Measurements from ENCODE around the gene MAGI2. TPM values are rescaled to one million over a fixed set of nuclear protein-coding genes. Genes with fewer than 3 reads are reported as not detected.
A peak's percentile ranks its signal among the peaks of the same experiment; 100 is the strongest.

The MAGI2 gene
- total and polyA plus RNA-seq, 2 donors from 2014 or later = 4.4 to 9.0 TPM

DNA sequence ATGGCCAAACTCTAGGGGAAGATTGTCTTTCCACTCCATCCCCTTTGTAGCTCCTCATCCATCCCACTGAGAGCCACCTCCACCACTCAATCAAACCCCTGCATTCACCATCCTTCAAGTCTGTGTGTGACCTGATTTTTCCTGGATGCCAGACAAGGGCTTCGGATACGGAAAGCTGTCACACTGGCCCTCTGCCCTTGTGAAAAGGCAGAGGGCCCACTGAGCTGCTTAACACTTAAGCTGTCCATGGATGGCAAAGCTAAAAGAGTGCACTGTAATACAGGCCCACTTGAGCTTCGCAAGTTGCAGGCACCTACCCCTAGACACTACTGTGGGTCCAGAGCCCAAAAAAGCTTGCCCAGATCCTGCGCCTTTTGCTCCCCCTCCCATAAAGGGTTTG lies 237.2 kb downstream of the MAGI2 start:
- TF ChIP-seq, protein P1, sequence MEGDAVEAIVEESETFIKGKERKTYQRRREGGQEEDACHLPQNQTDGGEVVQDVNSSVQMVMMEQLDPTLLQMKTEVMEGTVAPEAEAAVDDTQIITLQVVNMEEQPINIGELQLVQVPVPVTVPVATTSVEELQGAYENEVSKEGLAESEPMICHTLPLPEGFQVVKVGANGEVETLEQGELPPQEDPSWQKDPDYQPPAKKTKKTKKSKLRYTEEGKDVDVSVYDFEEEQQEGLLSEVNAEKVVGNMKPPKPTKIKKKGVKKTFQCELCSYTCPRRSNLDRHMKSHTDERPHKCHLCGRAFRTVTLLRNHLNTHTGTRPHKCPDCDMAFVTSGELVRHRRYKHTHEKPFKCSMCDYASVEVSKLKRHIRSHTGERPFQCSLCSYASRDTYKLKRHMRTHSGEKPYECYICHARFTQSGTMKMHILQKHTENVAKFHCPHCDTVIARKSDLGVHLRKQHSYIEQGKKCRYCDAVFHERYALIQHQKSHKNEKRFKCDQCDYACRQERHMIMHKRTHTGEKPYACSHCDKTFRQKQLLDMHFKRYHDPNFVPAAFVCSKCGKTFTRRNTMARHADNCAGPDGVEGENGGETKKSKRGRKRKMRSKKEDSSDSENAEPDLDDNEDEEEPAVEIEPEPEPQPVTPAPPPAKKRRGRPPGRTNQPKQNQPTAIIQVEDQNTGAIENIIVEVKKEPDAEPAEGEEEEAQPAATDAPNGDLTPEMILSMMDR (IDR thresholded peaks at IDR 0.05; ENCODE audit: borderline replicate concordance, extremely low read depth, insufficient read depth) = no peak
- no peaks in the 10 kb centered on the region for H3K9me3 ChIP-seq (ENCODE audit: control insufficient read depth in 2 of 3, insufficient read depth in 1 of 3, low read length in 3 of 3)
- no peak for FAIRE-seq
- H3K27ac ChIP-seq (ENCODE audit: low read depth in 2 of 2, low read length in 2 of 2) = no peak overlapping the region
- no peaks in the 10 kb centered on the region for H3K27me3 ChIP-seq (ENCODE audit: control insufficient read depth, insufficient read depth, low read length)
- no peaks in the 10 kb centered on the region for H3K4me1 ChIP-seq (ENCODE audit: control insufficient read depth in 2 of 3, insufficient read depth in 2 of 3, low read depth in 1 of 3, low read length in 3 of 3)
- H3K9ac ChIP-seq (ENCODE audit: low read length in 3 of 3) = no peak overlapping the region
- no peaks in the 10 kb centered on the region for H3K36me3 ChIP-seq (ENCODE audit: control insufficient read depth in 2 of 3, insufficient read depth in 3 of 3, low read length in 3 of 3)
- no peak for DNase-seq
- H3K4me3 ChIP-seq (ENCODE audit: low read length in 3 of 3) = no peak overlapping the region
- intact Hi-C loops (cut with DNase I) = no loop called here

DNA sequence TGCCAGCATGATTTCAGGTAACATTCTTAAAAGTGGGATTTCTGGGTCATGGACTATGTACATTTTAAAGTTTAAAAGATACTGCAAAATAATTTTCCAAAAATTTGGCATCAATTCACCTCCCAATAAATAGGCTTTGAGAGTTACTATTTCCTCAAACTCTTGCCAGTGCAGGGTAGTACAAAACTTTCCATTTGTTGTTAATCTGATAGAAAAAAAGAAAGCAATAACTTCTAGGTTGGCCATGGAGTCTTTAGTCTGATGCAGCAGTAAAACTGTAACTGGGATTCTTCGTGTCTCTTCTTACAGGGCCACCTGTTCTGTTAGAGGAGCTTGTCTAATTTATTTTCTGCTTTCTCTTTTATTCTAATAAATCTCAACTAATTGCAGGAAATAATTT lies 241.1 kb downstream of the MAGI2 start:
- no peak overlapping the region for H3K9ac ChIP-seq (ENCODE audit: low read length in 3 of 3)
- TF ChIP-seq, protein P1 (IDR thresholded peaks at IDR 0.05; ENCODE audit: borderline replicate concordance, extremely low read depth, insufficient read depth) = no peak
- intact Hi-C loops (cut with DNase I) = no loop called here
- H3K27ac ChIP-seq (ENCODE audit: low read depth in 2 of 2, low read length in 2 of 2) = no peak overlapping the region
- no peaks in the 10 kb centered on the region for H3K27me3 ChIP-seq (ENCODE audit: control insufficient read depth, insufficient read depth, low read length)
- FAIRE-seq = no peak
- H3K4me1 ChIP-seq (ENCODE audit: control insufficient read depth in 2 of 3, insufficient read depth in 2 of 3, low read depth in 1 of 3, low read length in 3 of 3) = no peaks in the 10 kb centered on the region
- peaks cover 0 to 3% (median 0%) of the 10 kb centered on the region in 3 donors for H3K9me3 ChIP-seq (ENCODE audit: control insufficient read depth in 2 of 3, insufficient read depth in 1 of 3, low read length in 3 of 3)
- peak in 1 of 5 donors; percentile 5 for DNase-seq
- no peaks in the 10 kb centered on the region for H3K36me3 ChIP-seq (ENCODE audit: control insufficient read depth in 2 of 3, insufficient read depth in 3 of 3, low read length in 3 of 3)
- H3K4me3 ChIP-seq (ENCODE audit: low read length in 3 of 3) = no peak overlapping the region

DNA sequence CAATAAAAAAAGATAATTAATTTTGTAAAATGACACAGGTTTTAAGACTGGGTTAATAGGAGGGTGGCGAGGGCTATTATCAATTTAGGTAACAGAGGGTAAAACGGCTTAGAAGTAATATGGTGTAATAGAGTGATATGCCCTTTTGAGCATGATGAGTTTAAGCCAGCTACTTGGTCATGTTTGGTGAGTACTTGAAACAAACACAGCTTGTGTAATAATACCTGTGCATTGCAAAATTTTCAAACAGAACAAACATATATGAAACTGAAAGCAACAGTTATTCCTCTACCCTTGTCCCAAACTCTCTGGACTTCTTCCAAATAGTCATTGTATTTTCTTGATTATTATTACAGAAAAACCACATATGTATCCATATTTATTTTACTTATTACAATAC lies 241.7 kb downstream of the MAGI2 start:
- intact Hi-C loops (cut with DNase I) = no loop called here
- FAIRE-seq = no peak

More for the DNA sequence above, 241.7 kb downstream of the MAGI2 start:
- DNase-seq = no peak
- Histone ChIP-seq H3K9ac (ENCODE audit: low read length in 3 of 3) (no peak overlapping the region), H3K36me3 (ENCODE audit: control insufficient read depth in 2 of 3, insufficient read depth in 3 of 3, low read length in 3 of 3) (no peaks in the 10 kb centered on the region), H3K9me3 (ENCODE audit: control insufficient read depth in 2 of 3, insufficient read depth in 1 of 3, low read length in 3 of 3) (peaks cover 0 to 3% (median 0%) of the 10 kb centered on the region in 3 donors), H3K27ac (ENCODE audit: low read depth in 2 of 2, low read length in 2 of 2) (no peak overlapping the region), H3K4me1 (ENCODE audit: control insufficient read depth in 2 of 3, insufficient read depth in 2 of 3, low read depth in 1 of 3, low read length in 3 of 3) (no peaks in the 10 kb centered on the region), H3K4me3 (ENCODE audit: low read length in 3 of 3) (no peak overlapping the region), H3K27me3 (ENCODE audit: control insufficient read depth, insufficient read depth, low read length) (no peaks in the 10 kb centered on the region)
- TF ChIP-seq, protein P1 (IDR thresholded peaks at IDR 0.05; ENCODE audit: borderline replicate concordance, extremely low read depth, insufficient read depth) = no peak
